Left renal pelvis (tissue), 4 donors: ENCODE measurements around the gene VPS25. TPM values are rescaled to one million over a fixed set of nuclear protein-coding genes. Genes with fewer than 3 reads are reported as not detected.
"Not testable (repeated sequence)": the region's sequence is repeated elsewhere in the genome, so short reads cannot be mapped to it uniquely, and the experiment has no call there.

ENCODE experiments used
- DNase-seq, 4 donors: peaks; one replicate each; pipeline ENCODE4 v3.0.0-alpha.2; 2013; ENCODE audit warnings: low read depth in 4 of 4, low spot score in 3 of 4
- polyA plus RNA-seq, 4 donors: library from polyadenylated mRNA; unstranded; fragments of 120-200 nt; gene quantifications; one replicate each; pipeline ENCODE4 v1.2.1, GENCODE V29; 2013; ENCODE audit not compliant: insufficient read length in 4 of 4

VPS25 gene
- 10 to 100 TPM; 56.7 to 93.6 (median 83.4) TPM for polyA plus RNA-seq

GRCh38 chr17:42773290-42774035 lies at the start of gene VPS25:
Gene VPS25 (plus strand): TSS chr17:42773449. CDS start chr17:42773476, 27 bp downstream.
- DNase-seq = peak in 1 of 4 donors; percentile 71

- no peak for DNase-seq
These were observed 49.6 kb upstream of the VPS25 start for GRCh38 chr17:42723636-42724035.

DNA sequence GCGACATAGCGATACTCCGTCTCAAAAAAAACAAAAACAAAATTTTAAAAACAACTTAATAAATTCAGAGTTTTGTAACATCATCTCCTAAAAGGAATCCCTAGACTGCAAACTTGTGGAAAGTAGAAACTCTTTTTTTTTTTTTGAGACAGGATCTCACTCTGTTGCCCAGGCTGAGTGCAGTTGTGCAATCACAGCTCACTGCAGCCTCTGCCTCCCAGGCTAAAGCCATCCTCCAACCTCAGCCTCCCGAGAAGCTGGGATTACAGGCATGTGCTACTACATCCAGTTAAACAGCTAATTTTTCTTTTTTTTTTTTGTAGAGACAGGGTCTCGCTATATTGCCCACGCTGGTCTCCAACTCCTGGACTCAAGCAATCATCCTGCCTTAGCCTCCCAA lies 48.1 kb upstream of the VPS25 start:
- no peak for DNase-seq

DNA sequence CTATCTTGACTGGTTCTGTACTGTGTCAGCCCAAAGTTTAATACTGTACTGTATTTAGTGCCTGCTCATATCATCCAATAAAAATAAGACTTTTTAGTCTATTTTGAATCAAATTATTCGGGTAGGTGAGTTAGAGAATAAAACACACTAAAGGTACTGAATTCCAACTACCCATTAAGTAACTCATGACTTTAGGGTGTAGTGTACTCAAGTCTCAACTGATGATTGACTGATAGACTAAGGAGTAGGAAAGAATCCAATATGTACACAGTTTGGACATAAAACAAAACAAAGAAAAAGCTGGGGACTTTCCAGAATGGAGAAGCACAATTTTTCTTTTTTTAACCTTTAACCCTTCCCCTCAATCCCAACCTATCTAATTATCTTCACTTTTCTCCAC lies 32.5 kb upstream of the VPS25 start:
- DNase-seq = no peak

DNA sequence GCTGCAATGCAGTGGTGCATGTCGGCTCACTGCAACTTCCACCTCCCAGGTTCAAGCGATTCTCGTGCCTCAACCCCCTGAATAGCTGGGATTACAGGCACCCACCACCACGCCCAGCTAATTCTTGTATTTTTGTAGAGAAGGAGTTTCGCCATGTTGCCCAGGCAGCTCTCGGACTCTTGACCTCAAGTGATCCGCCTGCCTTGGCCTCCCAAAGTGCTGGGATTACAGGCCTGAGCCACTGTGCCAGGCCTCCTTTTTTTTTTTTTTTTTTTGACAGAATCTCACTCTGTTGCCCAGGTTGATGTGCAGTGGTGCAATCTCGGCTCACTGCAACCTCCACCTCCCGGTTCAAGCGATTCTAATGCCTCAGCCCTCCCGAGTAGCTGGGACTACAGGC lies 30.3 kb upstream of the VPS25 start:
- not testable (repeated sequence) for DNase-seq

GRCh38 chr17:42743595-42744282 lies 29.5 kb upstream of the VPS25 start:
- DNase-seq = no peak

DNA sequence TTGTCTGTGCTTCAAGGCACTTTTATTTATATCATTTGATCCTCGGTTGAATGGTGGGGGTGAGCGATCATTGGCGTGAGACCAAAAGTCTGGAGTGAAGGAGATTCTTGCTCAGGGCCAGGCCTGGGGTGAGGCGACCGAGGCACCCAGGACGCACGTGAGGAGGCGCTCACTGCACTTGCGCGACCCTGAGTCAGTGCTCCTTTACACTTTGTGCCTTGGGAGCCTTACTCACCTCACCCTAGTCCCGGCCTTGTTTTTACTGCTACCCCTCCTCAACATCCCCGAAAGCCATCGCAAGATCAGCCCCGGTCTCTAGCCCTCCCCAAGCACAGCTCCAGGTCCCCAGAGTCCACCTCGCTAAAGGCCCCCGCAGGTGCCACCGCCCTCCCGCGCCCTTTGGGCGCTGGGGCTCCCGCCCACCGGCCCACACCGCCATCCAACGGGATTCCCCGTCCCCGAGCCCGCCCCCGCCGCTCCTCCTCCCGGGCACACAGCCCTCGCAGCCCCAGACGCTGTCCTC lies 28.9 kb upstream of the VPS25 start:
- no peak for DNase-seq

DNA sequence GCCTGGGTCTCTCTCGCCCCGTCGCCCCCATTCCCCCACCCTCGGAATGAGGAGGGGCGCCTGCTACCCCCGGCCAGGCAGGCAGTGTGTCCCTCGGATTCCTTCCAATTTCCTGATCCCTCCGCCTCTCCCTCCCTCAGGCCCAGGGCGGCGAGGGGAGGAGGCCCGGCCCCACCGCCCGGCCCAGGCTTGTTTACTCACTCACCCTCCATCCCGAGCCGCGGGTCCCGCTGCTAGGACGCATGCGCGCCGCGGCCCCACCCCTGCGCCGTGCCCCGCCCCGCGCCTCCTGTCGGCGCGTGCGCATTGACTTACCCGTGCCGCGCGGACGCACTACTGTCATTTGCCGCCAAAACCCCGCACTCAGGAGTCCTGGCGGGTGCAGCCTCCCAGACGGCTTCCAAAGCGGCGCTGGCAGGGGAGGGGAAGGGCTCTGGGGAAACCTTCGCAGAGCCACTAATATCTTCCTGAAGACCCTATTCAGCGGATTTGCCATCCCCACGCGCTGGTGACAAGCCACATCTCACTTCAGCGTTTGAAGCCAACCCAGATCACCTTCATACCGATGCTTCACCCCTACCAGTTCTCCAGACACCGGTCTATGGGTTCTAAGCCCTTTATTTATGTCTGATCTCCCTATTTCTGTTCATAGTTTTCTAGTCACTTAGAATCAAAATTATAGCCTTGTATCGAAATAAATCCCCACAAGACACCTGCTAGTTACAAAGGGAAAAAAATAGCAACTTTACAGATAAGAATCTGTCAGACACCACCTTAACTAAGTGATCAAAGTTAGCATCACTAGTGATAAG lies 28.2 kb upstream of the VPS25 start, which contains the start of gene EZH1:
Gene EZH1 (minus strand): TSS at position 235 of the 812 bp plus-strand sequence. CDS start 16,099 bp downstream, outside the sequence.
- DNase-seq = peak; percentile 80 to 82 (median 81)

GRCh38 chr17:42748202-42748907 lies 24.9 kb upstream of the VPS25 start:
- no peak for DNase-seq

GRCh38 chr17:42748908-42749798 lies 24.1 kb upstream of the VPS25 start:
- DNase-seq = no peak

DNA sequence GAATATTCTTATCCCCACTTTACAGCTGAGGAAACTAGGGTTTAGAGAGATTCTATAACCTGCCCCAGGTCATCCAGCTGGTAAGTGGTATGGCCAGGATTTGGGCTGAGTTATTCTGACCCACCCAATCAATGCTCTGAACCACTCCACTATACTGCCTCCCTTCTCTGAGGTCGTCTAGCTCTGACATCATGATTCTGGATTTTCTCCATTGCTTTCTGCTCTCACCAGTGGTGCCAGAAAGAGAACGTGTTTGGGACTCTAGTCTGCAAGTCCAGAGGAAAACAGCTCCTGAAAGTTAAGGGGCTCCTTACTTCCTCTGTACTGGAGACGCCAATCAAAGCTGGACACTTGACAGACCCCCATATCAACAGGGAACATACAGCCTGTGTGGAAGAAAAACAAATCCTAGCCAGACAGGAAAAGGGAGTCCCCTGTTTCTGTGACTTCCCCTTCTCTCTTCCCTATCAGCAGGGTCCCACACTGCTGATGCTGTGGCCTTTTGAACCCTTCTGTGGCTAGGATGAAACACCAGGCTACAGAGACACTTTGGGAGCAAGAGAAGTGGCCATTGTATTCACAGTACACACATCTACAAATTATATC lies 22.4 kb upstream of the VPS25 start:
- no peak for DNase-seq

- no peak for DNase-seq
These were observed 21.6 kb upstream of the VPS25 start for GRCh38 chr17:42751628-42752027.

DNA sequence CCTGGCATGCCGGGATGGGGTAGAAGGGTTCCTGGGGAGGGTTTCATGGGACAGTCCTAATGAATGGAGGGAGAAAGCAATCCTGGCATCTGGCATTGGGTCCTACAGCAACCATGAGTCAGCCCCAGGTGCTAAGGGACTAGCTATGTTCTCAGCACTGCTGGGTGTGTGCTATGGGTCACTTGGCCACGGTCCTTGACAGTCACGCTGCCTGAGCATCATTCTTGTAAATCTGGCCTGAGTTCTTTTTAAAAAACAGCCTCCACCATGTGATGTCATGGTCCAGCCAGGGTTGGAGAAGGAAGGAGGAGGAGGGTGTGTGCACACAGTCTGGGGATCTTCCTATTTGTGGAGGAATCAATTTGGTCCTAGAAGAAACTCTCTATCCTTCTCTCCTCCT lies 18.5 kb upstream of the VPS25 start:
- no peak for DNase-seq

DNA sequence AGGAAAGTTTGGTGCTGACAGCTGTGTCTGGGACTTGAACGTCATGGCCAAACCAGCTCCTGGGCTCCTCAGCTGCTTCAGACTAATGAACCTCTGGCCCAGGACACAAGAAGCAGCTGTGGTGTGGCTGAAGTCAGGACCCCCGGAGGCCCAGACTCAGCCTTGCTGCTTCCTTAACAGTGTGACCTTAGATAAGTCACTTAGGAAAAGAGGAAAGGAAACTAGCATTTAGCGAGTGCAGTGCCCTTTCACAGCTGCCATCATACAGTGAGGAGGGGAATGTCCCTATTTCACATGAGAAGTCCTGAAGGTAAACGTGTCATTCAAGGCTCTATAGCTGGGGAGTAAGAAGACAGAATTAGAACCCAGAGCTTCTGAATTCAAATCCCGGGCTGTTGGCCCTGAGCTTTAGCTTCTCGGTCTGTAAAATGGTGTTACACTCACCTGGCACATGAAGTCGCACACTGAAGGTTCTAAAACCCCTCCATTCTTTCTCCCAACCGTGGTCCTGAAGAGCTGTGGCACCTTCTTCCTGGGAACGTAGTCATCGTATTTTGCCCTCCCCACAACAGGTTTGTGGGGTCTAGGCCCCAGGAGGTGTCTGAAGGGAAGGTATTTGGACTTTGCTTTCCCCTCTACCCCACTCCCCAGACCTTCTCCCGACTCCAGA lies 13.1 kb upstream of the VPS25 start:
- no peak for DNase-seq

DNA sequence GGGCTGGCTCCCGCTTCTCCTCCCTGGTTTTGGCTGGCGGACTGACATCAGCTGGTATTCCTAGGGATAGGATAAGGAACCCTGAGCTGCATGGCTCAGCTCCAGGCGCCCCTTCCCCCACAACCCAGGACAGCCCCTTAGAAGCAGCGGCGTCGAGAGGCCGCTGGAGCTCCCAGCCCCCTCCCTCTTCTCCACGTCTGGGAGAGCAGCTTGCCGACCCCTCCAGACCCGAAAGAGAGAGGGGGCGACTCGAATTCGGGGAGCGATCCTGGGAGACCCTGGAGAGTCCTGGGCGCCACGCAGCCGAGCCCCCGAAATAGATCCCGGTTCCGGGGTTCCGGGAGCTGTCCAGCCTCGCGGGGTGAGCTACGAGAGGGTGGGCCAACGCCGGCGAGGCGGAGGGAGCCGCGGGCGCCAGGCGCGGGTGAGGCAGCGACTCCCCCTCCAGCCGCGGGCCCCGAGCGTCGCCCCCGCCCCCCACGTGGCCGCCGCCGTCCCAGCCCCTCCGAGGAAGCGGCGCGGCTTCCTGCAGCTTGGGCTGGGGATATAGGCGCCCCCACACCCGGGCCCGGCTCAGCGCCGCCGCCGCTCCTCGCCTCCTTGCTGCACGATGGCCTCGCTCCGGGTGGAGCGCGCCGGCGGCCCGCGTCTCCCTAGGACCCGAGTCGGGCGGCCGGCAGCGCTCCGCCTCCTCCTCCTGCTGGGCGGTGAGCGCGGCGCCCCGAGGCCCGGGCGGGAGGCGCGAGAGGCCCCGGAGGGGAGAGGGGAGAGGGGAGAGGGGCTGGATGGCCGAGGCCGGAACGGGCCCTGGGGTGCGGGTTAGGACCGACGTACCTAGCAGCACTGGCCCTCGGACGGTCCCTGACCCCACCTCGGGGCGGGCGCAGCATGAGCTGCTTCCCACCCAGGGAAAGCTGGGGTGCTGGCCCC lies 12.3 kb upstream of the VPS25 start, which contains the start of gene RAMP2:
Gene RAMP2 (plus strand): TSS at position 576 of the 930 bp plus-strand sequence. CDS start 35 bp downstream, at position 611.
- DNase-seq = no peak

DNA sequence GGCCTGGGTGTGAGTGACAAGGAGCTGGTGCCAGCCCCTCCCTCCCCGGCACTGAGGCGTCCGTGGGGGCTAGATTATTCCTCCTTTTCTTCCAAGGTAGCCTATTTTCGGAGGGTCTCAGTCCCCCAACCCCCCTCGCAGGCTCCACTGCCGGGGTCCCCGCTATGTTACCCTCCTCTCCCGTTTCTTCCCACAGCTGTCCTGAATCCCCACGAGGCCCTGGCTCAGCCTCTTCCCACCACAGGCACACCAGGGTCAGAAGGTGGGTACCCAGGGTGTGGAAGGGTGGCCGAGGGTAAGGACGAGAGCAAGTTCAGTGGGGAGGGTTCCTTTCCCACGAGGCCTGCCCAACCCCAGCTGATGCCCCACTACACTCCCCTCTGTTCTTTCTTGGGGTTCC lies 11.6 kb upstream of the VPS25 start:
- DNase-seq = no peak

DNA sequence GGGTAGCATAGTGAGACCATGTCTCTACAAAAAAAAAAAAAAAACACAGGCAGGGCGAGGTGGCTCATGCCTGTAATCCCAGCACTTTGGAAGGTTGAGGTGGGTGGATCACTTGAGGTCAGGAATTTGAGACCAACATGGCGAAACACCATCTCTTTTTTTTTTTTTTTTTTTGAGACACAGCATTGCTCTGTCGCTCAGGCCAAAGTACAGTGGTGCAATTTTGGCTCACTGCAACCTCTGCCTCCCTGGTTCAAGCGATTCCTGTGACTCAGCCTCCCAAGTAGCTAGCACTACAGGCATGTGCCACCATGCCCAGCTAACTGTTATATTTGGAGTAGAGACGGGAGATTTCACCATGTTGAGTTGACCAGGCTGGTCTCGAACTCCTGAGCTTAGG lies 7.1 kb upstream of the VPS25 start:
- no peak for DNase-seq
